ES-I3 (cell line): ENCODE results near the gene SLC43A3.

ENCODE experiments used
- H3K36me3 ChIP-seq: 2 replicates; pipeline ENCODE4 v1.6.1; 2013; ENCODE audit warnings: mild to moderate bottlenecking, low read length, control low read depth, moderate library complexity; ENCODE audit not compliant: insufficient read depth
- H3K4me1 ChIP-seq: 2 replicates; pipeline ENCODE4 v1.6.1; 2013; ENCODE audit warnings: mild to moderate bottlenecking, control low read depth, low read length; ENCODE audit not compliant: insufficient read depth
- H3K9ac ChIP-seq: 2 replicates; pipeline ENCODE4 v1.6.1; 2013; ENCODE audit warnings: low read depth, mild to moderate bottlenecking, low read length, moderate library complexity
- H3K9me3 ChIP-seq: 2 replicates; pipeline ENCODE4 v1.6.1; 2013; ENCODE audit warnings: mild to moderate bottlenecking, low read length, moderate library complexity; ENCODE audit not compliant: control insufficient read depth, insufficient read depth

Gene SLC43A3

DNA sequence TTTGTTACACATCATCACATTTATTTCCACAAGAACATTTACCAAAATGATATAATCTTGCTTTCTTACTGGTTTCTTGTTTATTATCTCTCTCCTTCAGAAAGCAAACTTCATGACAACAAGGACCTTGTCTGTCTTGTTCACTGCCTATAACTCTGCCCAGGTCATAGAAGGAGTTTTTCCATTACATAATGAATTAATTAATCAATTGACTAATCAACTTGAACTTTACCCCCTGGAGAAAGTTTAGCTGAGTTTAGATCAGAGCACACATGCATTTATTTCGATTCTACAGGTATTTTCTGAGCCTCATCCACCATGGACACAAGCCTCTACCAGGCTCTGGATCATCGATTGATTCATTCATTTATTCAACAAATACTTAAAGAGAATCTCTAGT is 30.2 kb downstream of the SLC43A3 start:
- Histone ChIP-seq H3K4me1 (0 out of 2 replicates have a peak, but pooled peaks cover 8% of the 10 kb centered on the region), H3K9ac (no peak overlapping the region)

DNA sequence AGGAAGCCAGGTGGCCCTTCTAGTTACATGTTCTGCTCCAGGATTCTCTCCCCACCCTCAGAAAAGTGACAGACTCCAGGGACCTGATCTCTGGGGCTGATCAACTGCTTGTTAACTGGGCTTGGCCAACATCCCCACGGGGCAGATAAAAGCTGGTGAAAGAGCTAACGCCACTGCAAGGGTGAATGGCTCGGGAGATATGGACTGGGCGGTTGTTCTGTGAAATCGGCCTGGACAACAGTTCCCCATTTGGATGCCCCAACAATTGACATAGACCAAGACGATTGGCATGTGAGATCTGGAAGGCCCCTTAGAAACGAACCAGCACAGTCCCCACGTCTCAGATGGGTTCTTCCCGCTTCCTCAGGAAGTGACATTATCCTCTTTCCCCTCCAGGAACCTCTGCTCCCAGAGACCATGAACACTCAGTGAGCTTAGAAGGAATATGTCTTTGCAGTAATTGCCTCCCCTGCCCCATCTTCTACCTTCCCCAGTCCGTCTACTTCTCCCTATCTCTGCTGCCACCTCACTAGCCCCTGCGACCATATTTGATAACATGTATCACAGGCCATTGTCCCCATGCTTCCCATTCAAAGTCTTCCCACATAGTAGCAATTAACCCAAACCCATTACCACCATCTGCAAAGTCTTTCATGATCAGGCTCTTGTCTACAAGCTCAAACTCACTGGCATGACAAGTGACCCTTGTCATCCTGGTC is 30.9 kb downstream of the SLC43A3 start:
- Histone ChIP-seq H3K36me3 (no peaks in the 10 kb centered on the region), H3K9ac (no peak overlapping the region), H3K9me3 (no peaks in the 10 kb centered on the region), H3K4me1 (0 out of 2 replicates have a peak, but pooled peaks cover 8% of the 10 kb centered on the region)

More for the DNA sequence above, 30.2 kb downstream of the SLC43A3 start:
- no peaks in the 10 kb centered on the region for H3K36me3 ChIP-seq
- H3K9me3 ChIP-seq, result no peaks in the 10 kb centered on the region

DNA sequence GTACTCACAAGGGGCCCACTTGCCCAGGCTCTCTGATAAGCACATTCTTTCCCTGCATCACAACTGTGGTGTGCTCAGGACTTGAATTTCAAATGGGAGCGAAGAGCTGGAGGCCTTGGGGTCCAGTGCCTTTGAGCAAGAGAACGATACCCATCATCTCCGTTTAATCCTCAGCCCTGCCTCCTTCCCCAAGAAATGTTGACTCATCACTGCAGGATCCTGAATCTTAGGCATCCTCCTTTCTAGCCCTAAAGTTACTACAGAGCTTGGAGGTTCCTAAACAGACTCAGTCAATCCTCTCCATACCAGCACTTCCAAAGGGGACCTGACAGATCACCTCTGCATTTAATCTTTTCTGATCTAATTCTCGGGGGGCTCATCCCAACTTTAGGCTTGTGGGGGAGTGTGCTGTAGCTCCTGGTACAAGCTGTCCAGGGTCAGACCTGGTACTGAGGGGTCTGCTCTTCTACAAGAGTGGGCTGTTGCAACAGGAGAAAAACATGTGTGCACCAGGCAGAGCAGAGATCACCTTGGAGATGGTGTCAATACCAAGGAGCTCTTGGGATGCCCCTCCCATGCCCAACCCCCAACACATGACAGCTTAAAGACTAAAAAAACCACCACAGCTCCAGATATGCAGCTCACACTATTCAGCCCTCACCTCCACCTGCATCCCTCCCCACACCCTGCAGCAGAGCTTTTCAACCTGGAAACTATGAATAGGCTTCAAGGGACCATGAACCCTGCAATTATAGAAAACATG is 32.5 kb downstream of the SLC43A3 start:
- H3K36me3 ChIP-seq, result no peaks in the 10 kb centered on the region
- no peaks in the 10 kb centered on the region for H3K9me3 ChIP-seq

DNA sequence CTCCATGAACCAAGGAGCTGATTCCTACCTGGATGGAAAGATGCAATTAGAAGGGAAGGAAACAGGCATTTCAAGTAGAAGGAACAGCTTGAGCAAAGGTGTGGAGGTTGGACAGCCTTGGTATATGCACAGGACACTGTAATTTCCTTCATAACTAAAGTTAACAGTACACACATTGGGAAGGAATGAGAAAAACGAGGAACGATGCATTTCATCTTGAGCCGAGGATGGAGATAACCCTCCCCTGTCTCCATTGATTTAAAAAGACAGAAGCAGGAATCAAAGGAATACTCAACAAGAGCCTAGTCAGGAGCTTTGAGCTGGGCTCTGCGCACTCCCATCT is 34.2 kb downstream of the SLC43A3 start:
- Histone ChIP-seq H3K9ac (no peak overlapping the region), H3K36me3 (no peaks in the 10 kb centered on the region), H3K9me3 (no peaks in the 10 kb centered on the region), H3K4me1 (no peaks in the 10 kb centered on the region)

More for the DNA sequence above, 32.5 kb downstream of the SLC43A3 start:
- Histone ChIP-seq H3K9ac (no peak overlapping the region), H3K4me1 (0 out of 2 replicates have a peak, but pooled peaks cover 1% of the 10 kb centered on the region)

DNA sequence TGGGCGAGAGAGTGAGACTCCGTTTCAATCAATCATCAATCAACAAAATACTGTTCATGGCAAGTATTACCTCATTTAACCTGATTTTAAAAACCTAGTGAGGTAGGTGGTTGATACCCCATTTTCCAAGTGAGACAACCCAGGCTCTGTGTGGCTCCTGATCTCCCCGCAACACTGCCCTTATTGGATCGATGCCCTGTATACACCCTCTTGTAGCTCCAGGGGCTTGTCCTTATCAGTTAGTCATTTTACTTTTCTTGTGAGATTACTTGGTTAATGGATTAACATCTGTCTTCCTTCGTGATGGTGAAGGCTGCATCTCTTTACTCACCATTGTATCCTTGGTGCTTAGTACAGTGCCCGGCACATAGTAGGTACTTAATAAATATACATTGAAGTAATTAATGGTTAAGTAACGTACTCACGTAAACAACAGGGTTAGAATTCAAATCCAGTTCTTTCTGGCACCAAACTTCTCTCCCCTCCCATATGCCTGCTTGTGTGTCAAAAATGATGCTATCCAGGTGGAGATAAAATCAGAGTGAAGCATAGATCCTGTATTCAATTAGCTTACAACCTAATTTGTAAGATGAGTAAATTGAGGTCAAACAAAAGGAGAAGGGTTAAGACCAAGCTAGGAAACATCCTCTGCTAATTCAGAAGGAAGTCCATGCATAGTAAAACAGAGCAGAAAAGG is 34.7 kb downstream of the SLC43A3 start:
- H3K4me1 ChIP-seq, result no peaks in the 10 kb centered on the region
- no peaks in the 10 kb centered on the region for H3K9me3 ChIP-seq
- no peaks in the 10 kb centered on the region for H3K36me3 ChIP-seq
- no peak overlapping the region for H3K9ac ChIP-seq

DNA sequence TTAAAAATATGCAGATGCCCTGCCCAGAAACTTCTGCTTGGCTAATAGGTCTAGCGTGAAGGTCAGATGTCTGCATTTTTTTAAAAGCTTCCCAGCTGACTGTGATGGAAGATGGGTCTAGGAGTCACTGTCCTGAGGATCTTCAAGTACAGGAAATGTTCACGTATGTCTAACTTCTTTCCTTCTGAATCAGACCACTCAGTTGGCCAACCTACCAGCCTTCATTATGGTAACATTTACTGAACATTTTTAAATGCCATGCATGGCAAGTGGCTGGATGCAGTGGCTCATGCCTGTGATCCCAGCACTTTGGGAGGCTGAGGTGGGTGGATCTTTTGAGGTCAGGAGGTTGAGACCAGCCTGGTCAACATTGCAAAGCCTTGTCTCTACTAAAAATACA is 35.4 kb downstream of the SLC43A3 start:
- Histone ChIP-seq H3K9ac (no peak overlapping the region), H3K36me3 (no peaks in the 10 kb centered on the region), H3K4me1 (no peaks in the 10 kb centered on the region), H3K9me3 (no peaks in the 10 kb centered on the region)

DNA sequence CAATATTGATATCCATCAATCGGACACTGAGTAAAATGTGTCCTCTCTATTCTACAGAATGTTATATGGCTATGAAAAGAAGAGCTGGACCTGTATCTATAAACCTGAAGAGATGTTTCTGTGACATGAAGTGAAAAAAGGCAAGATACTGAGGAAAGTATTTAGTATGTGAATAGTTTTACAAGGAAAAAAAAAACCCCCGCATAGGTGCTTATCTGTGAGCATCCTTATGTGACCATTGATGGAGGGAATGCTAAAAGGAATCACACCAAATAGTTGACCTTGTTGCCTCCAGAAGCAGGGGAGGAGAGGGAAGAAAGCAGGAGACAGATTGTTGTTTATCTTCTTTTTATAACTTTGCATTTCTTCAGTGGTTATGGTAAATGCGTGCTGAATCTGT is 35.8 kb downstream of the SLC43A3 start:
- Histone ChIP-seq H3K9me3 (no peaks in the 10 kb centered on the region), H3K4me1 (no peaks in the 10 kb centered on the region), H3K9ac (no peak overlapping the region), H3K36me3 (no peaks in the 10 kb centered on the region)

DNA sequence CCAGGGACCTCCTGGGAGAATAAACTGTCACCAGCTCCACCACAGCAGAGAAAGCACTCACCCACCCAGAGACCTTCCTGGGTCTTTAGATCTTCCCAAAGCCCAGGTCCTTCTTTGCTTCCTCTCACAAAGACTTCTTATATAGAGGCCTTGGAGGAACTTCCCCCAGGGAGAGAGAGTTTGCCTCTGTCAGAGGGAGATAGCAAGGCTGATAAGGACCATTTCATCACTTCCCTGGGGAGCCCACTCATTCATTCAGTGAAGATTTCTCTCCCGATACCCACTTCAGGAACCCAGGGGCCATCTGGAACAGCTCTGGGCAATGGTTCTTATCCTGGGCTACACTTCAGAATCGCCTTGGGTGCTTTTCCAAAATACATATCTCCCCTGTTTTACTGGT is 36.4 kb downstream of the SLC43A3 start, which contains the start of gene PRG2:
PRG2 (minus strand) TSS at position 116 of the 400 bp plus-strand sequence. CDS start 706 bp downstream, outside the sequence.
- H3K9ac ChIP-seq, result no peak within 1 kb of the TSS
- H3K4me1 ChIP-seq, result no peaks in the 10 kb centered on the region
- no peaks in the 10 kb centered on the region for H3K9me3 ChIP-seq
- H3K36me3 ChIP-seq, result no peaks in the 10 kb centered on the region

DNA sequence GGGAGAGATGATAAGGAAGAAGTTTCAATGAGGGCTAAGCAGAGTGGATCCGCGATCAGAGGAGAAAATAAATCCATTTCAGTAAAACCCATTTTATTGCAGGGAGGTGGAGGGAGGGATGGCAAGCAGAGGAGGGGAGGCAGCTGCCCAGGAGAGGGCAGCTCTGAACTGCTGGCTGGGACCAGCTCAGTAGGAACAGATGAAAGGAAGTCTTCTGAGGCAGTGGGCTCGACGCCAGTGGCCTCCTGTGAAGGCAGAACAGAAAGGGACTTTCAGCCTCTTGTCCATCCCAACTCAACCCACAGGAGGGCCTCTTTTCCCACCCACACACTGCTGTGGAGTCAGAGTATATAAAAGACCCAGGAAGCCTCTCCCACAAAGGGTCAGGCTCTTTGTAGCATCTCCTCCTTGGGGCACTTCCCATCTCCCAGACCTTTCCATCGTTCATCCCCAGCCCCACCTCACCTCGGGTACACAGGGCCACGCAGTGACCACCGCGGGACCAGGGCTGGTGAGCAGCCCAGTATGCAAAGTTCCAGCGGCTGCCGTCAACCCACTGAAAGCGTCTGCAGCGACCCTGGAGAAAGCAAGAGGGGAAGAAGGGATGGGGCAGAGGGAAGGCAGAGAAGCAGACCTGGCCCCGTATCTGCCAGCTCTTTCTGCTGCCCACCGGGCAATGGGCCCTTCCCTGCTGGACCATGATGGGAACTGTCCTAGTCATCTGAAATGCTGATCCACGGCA is 39.5 kb downstream of the SLC43A3 start:
- Histone ChIP-seq H3K4me1 (no peaks in the 10 kb centered on the region), H3K9ac (no peak overlapping the region), H3K9me3 (no peaks in the 10 kb centered on the region), H3K36me3 (no peaks in the 10 kb centered on the region)

DNA sequence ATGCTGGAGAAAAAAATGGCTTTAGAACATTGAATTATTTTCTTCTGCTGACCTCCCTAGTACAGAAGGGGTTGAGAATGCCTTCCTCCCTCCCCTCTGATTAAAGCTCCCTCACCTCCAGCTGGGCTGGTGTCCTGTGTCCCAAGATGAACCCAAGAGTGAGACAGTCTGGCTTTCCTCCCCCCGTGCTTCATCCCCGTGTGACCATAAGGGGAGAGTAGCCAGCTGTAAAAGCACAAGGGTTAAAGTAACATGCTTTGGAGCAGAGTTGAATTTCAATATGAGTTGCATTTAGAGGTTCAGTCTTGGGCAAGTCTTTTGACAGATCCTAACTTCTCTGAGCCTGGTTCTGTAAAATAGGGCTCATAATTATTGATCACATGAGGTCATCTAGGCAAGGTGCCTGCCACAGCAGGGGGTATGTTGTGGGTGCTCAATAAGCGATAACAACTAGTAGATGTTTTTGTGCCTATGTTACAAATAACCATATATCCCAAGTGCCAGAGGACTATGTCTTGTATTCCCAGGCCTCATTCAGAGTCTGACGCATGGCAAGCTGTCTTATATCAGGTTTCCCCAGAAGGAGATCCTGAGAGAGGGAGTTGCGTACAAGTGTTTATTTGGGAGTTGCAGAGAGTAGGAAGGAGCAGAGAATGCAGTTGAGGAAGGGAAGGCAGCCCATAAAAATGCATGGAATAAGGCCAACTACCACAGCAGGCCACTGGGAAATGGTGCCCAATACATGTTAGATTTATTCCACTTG is 40.6 kb downstream of the SLC43A3 start:
- Histone ChIP-seq H3K4me1 (no peaks in the 10 kb centered on the region), H3K9me3 (no peaks in the 10 kb centered on the region), H3K9ac (no peak overlapping the region), H3K36me3 (no peaks in the 10 kb centered on the region)

DNA sequence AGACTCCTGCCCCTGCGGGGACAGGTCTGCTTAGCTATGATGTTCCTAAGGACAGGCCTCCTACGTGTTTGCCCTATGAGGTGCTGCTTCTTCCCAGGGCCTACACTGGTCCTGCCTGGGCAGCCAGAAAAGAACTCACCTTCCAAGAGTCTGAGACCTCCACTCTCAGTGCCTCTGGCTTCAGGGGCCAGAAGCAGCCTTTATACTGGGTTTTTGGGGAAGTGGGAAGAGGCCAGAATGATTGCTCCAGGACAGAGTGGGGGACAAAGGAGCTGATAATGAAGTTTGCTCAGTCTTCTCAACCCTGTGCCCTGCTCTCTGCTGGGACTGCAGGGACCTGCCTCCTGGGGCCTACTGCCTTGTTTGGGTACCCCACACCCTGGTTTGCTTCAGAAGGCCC is 45.9 kb downstream of the SLC43A3 start, which contains the start of gene PRG3:
PRG3 (minus strand) TSS at position 176 of the 400 bp plus-strand sequence. CDS start 442 bp downstream, outside the sequence.
- no peaks in the 10 kb centered on the region for H3K36me3 ChIP-seq
- H3K9me3 ChIP-seq, result no peaks in the 10 kb centered on the region
- no peak within 1 kb of the TSS for H3K9ac ChIP-seq
- no peaks in the 10 kb centered on the region for H3K4me1 ChIP-seq

DNA sequence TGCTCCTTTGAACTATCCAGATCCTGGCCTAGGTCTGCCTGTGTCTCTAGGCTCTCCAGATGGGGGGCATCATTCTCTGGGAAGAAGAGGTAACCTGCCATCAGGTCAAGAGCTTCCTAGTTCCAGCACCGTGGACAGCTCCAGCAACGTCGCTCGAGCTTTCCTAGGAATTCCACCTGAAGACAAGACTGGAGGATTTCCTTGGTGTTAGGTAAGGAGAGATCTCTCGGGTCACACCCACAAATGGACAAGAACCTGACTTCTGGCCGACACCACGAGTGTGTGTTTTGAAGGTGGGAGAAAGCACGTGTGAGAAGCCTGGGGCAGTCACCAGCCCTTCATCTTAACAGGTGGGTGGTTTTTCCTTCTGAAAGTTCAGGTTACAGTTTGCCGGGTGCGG is 47.2 kb downstream of the SLC43A3 start:
- Histone ChIP-seq H3K4me1 (no peaks in the 10 kb centered on the region), H3K9ac (no peak overlapping the region), H3K36me3 (no peaks in the 10 kb centered on the region), H3K9me3 (no peaks in the 10 kb centered on the region)

DNA sequence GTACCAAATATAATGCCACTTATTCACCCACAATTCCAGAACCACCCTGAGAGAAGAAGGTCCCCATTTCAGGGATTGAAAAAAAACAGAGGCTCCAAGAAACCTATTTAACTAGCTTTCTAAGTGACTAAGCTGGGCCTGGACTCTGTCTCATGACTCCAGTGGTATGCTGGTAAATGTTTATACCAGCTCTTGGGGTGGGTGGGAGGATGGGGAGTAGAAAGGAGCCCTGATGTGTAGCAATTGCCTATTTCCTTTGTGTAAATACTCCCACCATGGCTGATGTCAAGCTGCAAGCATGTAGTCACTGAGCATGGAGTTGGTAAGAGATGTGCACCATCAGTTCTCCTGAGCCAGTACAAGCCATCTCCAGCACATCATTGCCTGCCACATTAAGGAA is 48.7 kb downstream of the SLC43A3 start:
- Histone ChIP-seq H3K4me1 (no peaks in the 10 kb centered on the region), H3K9me3 (no peaks in the 10 kb centered on the region), H3K36me3 (no peaks in the 10 kb centered on the region), H3K9ac (no peak overlapping the region)
